HEK293T (cell line): ENCODE data around the gene ATAD2B.

Experiments
- CTCF ChIA-PET: fragments of 350-600 bp; formaldehyde crosslinking; extraction: SDS; loops from one replicate; lab custom pipeline; 2021; ENCODE audit warnings: antibody characterized with exemption, inconsistent platforms; lab: Yijun Ruan, JAX
- POLR2A ChIA-PET: fragments of 350-600 bp; formaldehyde crosslinking; extraction: SDS; loops from one replicate; lab custom pipeline; 2020; ENCODE audit warnings: antibody characterized with exemption, inconsistent platforms; lab: Yijun Ruan, JAX
- DNase-seq: peaks from one replicate; pipeline ENCODE4 v3.0.0; 2012; ENCODE audit warnings: mixed read lengths; ENCODE audit errors: extremely low spot score
- ARNT ChIP-seq: fragments of 450-650 bp; IDR thresholded peaks from 2 replicates; pipeline ENCODE4 v1.6.1; 2017; ENCODE audit warnings: mild to moderate bottlenecking
- BHLHE40 ChIP-seq: fragments of 450-650 bp; IDR thresholded peaks from 2 replicates; pipeline ENCODE4 v1.6.1; 2016; ENCODE audit warnings: mild to moderate bottlenecking, moderate library complexity, borderline replicate concordance
- CTBP1 ChIP-seq: fragments of 450-650 bp; IDR thresholded peaks from 2 replicates; pipeline ENCODE4 v1.6.1; 2016; ENCODE audit warnings: borderline replicate concordance
- ELF4 ChIP-seq: fragments of 450-650 bp; IDR thresholded peaks from 2 replicates; pipeline ENCODE4 v1.6.1; 2017; ENCODE audit warnings: antibody characterized with exemption
- FOXA1 ChIP-seq: fragments of 450-650 bp; IDR thresholded peaks from 2 replicates; pipeline ENCODE4 v1.6.1; 2016; ENCODE audit warnings: mild to moderate bottlenecking
- FOXK2 ChIP-seq: fragments of 450-650 bp; IDR thresholded peaks from 2 replicates; pipeline ENCODE4 v1.6.1; 2016; ENCODE audit warnings: mild to moderate bottlenecking
- FOXM1 ChIP-seq: fragments of 450-650 bp; IDR thresholded peaks from 2 replicates; pipeline ENCODE4 v1.6.1; 2017; ENCODE audit warnings: mild to moderate bottlenecking, borderline replicate concordance
- HDGF ChIP-seq: fragments of 450-650 bp; IDR thresholded peaks from 2 replicates; pipeline ENCODE4 v1.6.1; 2017; ENCODE audit warnings: antibody characterized with exemption, borderline replicate concordance
- L3MBTL2 ChIP-seq: fragments of 450-650 bp; conservative IDR thresholded peaks from 2 replicates; pipeline ENCODE4 v1.6.1; 2016; ENCODE audit warnings: mild to moderate bottlenecking
- LEF1 ChIP-seq: fragments of 450-650 bp; IDR thresholded peaks from 2 replicates; pipeline ENCODE4 v1.6.1; 2017; ENCODE audit warnings: mild to moderate bottlenecking, borderline replicate concordance
- NFRKB ChIP-seq: fragments of 450-650 bp; IDR thresholded peaks from 2 replicates; pipeline ENCODE4 v1.6.1; 2016; ENCODE audit warnings: mild to moderate bottlenecking, moderate library complexity
- SP1 ChIP-seq: fragments of 450-650 bp; IDR thresholded peaks from 2 replicates; pipeline ENCODE4 v1.6.1; 2017
- SUZ12 ChIP-seq: fragments of 450-650 bp; IDR thresholded peaks from 2 replicates; pipeline ENCODE4 v1.6.1; 2016; ENCODE audit warnings: mild to moderate bottlenecking
- TARDBP ChIP-seq: fragments of 450-650 bp; IDR thresholded peaks from 2 replicates; pipeline ENCODE4 v1.6.1; 2016
- ZNF384 ChIP-seq: fragments of 450-650 bp; IDR thresholded peaks from 2 replicates; pipeline ENCODE4 v1.6.1; 2016
- TF ChIP-seq, protein P1 (sequence below): fragments of 450-650 bp; IDR thresholded peaks from 2 replicates; pipeline ENCODE4 v1.6.1; 2016

Gene ATAD2B

GRCh38 chr2:23934259-23934658, 7.3 kb upstream of the ATAD2B start:
- CTCF ChIA-PET: no interaction called here
- DNase-seq: no peak
- TF ChIP-seq ZNF384 (no peak), ARNT (no peak), CTBP1 (no peak), SP1 (no peak)
- POLR2A ChIA-PET: interaction anchor here (1.8 kb wide), 1 partner anchor 113 kb away, joined by 4 read pairs; the partner anchor contains the start of gene WDCP

DNA sequence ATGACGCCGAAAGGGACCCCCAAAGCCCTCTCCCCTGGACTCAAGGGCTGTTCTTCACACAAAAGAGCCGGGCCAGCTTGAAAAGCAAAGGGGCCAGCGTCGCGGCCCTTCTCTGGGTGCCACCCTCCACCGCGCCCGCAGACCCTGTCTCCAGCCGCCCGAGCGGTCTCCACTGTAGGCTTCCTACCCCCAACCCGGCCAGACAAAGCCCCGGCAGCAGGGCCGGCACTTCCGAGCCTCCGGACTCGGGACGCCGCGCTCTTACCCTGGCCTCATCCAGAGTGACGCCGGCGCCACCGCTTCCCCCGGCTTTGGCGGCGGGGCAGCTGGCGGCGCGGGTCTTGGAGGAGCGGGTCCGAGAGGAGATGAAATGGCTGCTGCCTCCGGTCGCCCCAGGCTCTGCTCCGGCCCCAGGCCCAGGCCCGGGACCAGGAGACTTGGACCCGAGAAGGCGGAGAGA, 603 bp downstream of the ATAD2B start:
- POLR2A ChIA-PET: interaction anchor here (0.6 to 5.7 kb wide), 18 partner anchors 8 to 546 kb away, joined by 3 to 80 read pairs (median 7); partner anchors contain the start of genes SF3B6, TP53I3, UBXN2A and WDCP
- TF ChIP-seq SUZ12 (no peak), ZNF384 (no peak), ARNT (no peak), LEF1 (no peak), CTBP1 (no peak), SP1 (no peak), BHLHE40 (no peak), FOXM1 (no peak), HDGF (no peak), L3MBTL2 (no peak), FOXK2 (no peak), FOXA1 (no peak), ELF4 (no peak), NFRKB (no peak)
- TF ChIP-seq, protein P1, sequence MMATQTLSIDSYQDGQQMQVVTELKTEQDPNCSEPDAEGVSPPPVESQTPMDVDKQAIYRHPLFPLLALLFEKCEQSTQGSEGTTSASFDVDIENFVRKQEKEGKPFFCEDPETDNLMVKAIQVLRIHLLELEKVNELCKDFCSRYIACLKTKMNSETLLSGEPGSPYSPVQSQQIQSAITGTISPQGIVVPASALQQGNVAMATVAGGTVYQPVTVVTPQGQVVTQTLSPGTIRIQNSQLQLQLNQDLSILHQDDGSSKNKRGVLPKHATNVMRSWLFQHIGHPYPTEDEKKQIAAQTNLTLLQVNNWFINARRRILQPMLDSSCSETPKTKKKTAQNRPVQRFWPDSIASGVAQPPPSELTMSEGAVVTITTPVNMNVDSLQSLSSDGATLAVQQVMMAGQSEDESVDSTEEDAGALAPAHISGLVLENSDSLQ: no peak
- DNase-seq: peak; percentile 27
- CTCF ChIA-PET: interaction anchor here (1.0 to 4.0 kb wide), 11 partner anchors 15 to 158 kb away, joined by 3 to 27 read pairs (median 5); partner anchors contain the start of genes TP53I3, UBXN2A and WDCP

DNA sequence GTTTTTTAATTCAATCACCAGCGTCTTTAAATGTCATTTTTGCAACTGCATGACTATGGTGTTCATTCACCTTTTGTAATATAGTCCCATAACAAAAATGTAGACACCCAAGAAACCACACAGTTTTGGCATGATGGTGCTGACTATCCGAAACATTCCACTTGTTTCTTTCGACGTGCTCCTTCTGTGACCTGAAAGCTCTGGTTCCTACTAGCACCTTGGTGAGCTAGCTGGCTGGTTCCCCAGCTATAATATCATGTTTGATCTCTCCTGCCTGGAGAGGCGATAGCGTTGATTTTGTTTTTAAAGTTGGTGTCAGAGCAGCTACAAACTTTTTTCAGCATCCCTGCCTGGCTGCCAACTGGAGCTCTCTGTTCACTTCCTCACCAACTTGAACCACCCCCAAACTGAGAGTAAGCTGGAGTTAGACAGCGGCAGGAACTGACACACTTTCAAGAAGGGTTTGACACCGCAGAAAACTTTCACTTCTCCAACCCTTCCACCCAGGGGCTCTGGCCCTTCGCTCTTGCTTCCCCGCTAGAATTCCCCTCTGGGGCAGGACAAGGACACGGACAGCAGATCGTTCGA, 1.1 kb downstream of the ATAD2B start:
- CTCF ChIA-PET: interaction anchor here (0.8 to 4.0 kb wide), 5 partner anchors 15 to 158 kb away, joined by 3 to 27 read pairs (median 11); partner anchors contain the start of genes TP53I3, UBXN2A and WDCP
- POLR2A ChIA-PET: interaction anchor here (0.6 to 5.7 kb wide), 9 partner anchors 14 to 546 kb away, joined by 3 to 80 read pairs (median 9); partner anchors contain the start of genes SF3B6, UBXN2A and WDCP
- peak; percentile 20 for DNase-seq
- no peak for TF ChIP-seq SP1

DNA sequence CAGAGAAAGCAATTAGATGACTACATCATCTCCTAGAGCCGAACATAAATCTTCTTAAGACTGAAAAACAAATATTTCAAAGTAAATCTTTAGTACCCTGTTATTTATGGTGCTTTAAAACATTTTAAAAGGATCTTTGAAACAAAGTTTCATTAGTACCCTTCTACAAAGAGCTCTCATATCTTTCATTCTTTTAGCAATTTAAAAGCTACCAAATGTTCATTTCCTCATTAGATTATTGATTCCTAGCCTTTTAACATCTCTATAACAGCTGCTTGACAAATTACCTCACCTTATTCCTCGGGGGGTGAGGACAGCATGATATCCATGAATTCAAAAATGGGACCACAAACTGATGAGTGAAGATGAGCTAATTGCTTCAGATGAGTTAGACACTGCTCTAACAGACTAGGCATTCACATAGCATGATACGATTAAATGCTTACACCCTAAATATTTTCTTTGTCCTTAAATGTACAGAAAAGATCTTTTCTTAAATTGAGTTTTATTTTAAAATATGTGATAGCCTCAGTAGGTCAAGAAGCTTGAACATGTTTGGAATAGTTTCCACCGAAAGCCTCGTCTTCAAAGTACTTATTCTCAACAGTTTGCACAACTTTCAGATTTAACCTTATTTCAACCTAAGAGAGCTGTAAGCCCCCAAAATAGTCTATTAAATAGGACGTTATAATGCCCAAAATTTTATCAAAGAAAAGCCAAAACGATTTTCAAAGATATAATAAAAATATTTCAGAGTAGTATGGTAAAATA, 2.1 kb downstream of the ATAD2B start:
- ChIA-PET POLR2A (interaction anchor here (0.7 to 5.7 kb wide), 7 partner anchors 15 to 159 kb away, joined by 3 to 80 read pairs (median 12); partner anchors contain the start of genes SF3B6, UBXN2A and WDCP), CTCF (interaction anchor here (0.6 to 4.0 kb wide), 6 partner anchors 16 to 159 kb away, joined by 3 to 27 read pairs (median 5); partner anchors contain the start of genes TP53I3, UBXN2A and WDCP)
- DNase-seq: no peak
- TF ChIP-seq CTBP1 (peak; percentile 89), FOXM1 (no peak), FOXA1 (no peak), SUZ12 (no peak), LEF1 (peak; percentile 81; the same call in 1 of the 2 replicates), HDGF (no peak), L3MBTL2 (peak; percentile 33; the same call in 1 of the 2 replicates), ZNF384 (peak; percentile 65; the same call in 1 of the 2 replicates), TARDBP (no peak), FOXK2 (no peak)
- TF ChIP-seq, protein P1: peak; percentile 96

DNA sequence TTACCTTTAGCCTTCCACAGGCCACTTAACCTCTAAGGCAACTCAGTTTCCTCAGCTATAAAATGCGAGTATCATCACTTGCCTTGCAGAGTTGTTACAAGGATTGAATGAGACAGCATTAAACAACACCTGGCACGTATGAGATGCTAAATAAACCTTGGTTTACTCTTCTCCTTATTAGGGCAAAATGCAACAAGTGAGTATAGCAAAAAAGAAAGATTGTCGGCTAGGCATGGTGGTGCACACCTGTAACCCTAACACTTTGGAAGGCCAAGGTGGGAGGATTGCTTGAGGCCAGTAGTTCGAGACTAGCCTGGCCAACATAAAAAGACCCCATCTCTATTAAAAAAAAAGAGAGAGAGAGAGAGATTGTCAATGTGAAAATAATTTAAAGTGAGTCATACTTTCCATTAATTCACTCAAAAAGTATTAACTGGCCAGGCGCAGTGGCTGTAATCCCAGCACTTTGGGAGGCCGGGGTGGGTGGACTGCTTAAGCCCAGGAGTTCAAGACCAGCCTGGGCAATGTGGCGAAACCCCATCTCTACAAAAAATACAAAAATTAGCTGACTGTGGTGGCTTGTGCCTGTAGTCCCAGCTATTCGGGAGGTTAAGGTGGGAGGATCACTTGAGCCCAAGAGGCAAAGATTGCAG, 8.0 kb downstream of the ATAD2B start:
- no peak for DNase-seq
- ChIA-PET CTCF (no interaction called here), POLR2A (interaction anchor here (2.2 kb wide), 1 partner anchor 8 kb away, joined by 9 read pairs; the partner anchor contains the start of gene ATAD2B)
- TF ChIP-seq TARDBP: no peak
- TF ChIP-seq BHLHE40: no peak
- no peak for TF ChIP-seq ELF4
- TF ChIP-seq SUZ12: no peak
- no peak for TF ChIP-seq FOXK2
- no peak for TF ChIP-seq SP1
- no peak for TF ChIP-seq HDGF
- no peak for TF ChIP-seq L3MBTL2
- no peak for TF ChIP-seq NFRKB
- TF ChIP-seq FOXA1: no peak
- TF ChIP-seq ARNT: no peak
- no peak for TF ChIP-seq CTBP1
- TF ChIP-seq ZNF384: no peak
- TF ChIP-seq FOXM1: no peak
- TF ChIP-seq, protein P1: no peak
